Endothelial cell of umbilical vein (primary cell): ENCODE measurements around the gene ATP13A2. TPM values are rescaled to one million over a fixed set of nuclear protein-coding genes. Genes with fewer than 3 reads are reported as not detected.

Experiments used
- BruUV-seq: library from RNA; stranded (reverse); fragments of 400-500 nt; replicated peaks from 2 replicates; lab custom pipeline; 2021; lab: Mats Ljungman, UMichigan
- CTCF ChIA-PET: fragments of 300-600, 350-600 bp; sonication (Branson Sonifier 250); formaldehyde crosslinking; loops from one replicate; lab custom pipeline; 2021; ENCODE audit warnings: antibody characterized with exemption, inconsistent platforms; lab: Charles Lee
- POLR2A ChIA-PET: fragments of 300-600, 350-600 bp; sonication (Branson Sonifier 250); formaldehyde crosslinking; loops from one replicate; lab custom pipeline; 2021; ENCODE audit warnings: antibody characterized with exemption, inconsistent platforms; lab: Charles Lee
- DNase-seq: peaks from one replicate; pipeline ENCODE4 v3.0.0-alpha.2; 2011; ENCODE audit warnings: low read depth, low spot score
- FAIRE-seq: peaks from 2 replicates; lab custom pipeline; 2011; peaks lifted over from hg19 to GRCh38; lab: Jason Lieb, UNC
- H2AFZ ChIP-seq: 2 replicates; pipeline ENCODE4 v1.6.0; 2012; ENCODE audit warnings: low read depth, low read length, control low read depth, inconsistent platforms
- H3K27ac ChIP-seq: 2 replicates; pipeline ENCODE4 v1.5.1; 2011; ENCODE audit warnings: low read depth, mild to moderate bottlenecking, control low read depth, low read length, moderate library complexity; ENCODE audit not compliant: insufficient read depth
- H3K27me3 ChIP-seq, 2 experiments: 2 replicates each; pipeline versions ENCODE4 v1.6.0 to v1.6.1; 2011; ENCODE audit warnings: low read length in 2 of 2, mixed read lengths in 1 of 2; ENCODE audit not compliant: control insufficient read depth in 2 of 2, insufficient read depth in 2 of 2
- H3K36me3 ChIP-seq, 2 experiments: 2 replicates in 1 of 2; 3 replicates in 1 of 2; pipeline ENCODE4 v1.5.1; 2011; ENCODE audit warnings: low read length in 2 of 2, mild to moderate bottlenecking in 1 of 2, moderate library complexity in 1 of 2; ENCODE audit not compliant: control insufficient read depth in 2 of 2, insufficient read depth in 2 of 2; ENCODE audit errors: extremely low read depth in 1 of 2
- H3K4me1 ChIP-seq: 3 replicates; pipeline ENCODE4 v1.5.1; 2011; ENCODE audit warnings: mild to moderate bottlenecking, low read length; ENCODE audit not compliant: control insufficient read depth, insufficient read depth; ENCODE audit errors: extremely low read depth
- H3K4me2 ChIP-seq: 2 replicates; pipeline ENCODE4 v1.6.1; 2011; ENCODE audit warnings: low read length, control low read depth, mixed read lengths; ENCODE audit not compliant: insufficient read depth
- H3K4me3 ChIP-seq, 3 experiments: fragments of 200-600 bp in 1 of 3; sonication (generic), shearing (Covaris generic) in 1 of 3; replicated peaks in 1 of 3; 2 replicates each; pipeline ENCODE4 v1.5.1; 2011 to 2016; ENCODE audit warnings: control low read depth in 3 of 3, low read length in 3 of 3, mild to moderate bottlenecking in 2 of 3, inconsistent platforms in 1 of 3, low read depth in 1 of 3, moderate library complexity in 1 of 3; ENCODE audit not compliant: insufficient read depth in 1 of 3
- H3K79me2 ChIP-seq: 2 replicates; pipeline ENCODE4 v1.6.0; 2012; ENCODE audit warnings: low read length, inconsistent platforms; ENCODE audit not compliant: control insufficient read depth, insufficient read depth
- H3K9ac ChIP-seq: replicated peaks from 2 replicates; pipeline ENCODE3; 2011; ENCODE audit warnings: low read length, control low read depth; ENCODE audit not compliant: insufficient read depth; ENCODE audit errors: extremely low read depth
- H3K9me1 ChIP-seq: replicated peaks from 3 replicates; pipeline ENCODE4 v1.6.0; 2011; ENCODE audit warnings: mild to moderate bottlenecking, low read length; ENCODE audit not compliant: control insufficient read depth, insufficient read depth; ENCODE audit errors: extremely low read depth
- H3K9me3 ChIP-seq: replicated peaks from 2 replicates; pipeline ENCODE4 v1.5.1; 2012; ENCODE audit warnings: low read length, inconsistent platforms; ENCODE audit not compliant: control insufficient read depth, insufficient read depth
- H4K20me1 ChIP-seq: replicated peaks from 2 replicates; pipeline ENCODE3; 2011; ENCODE audit warnings: mild to moderate bottlenecking, low read length; ENCODE audit not compliant: control insufficient read depth, insufficient read depth; ENCODE audit errors: extremely low read depth
- EZH2 ChIP-seq: IDR thresholded peaks from 2 replicates; pipeline ENCODE4 v1.6.1; 2012; ENCODE audit warnings: borderline replicate concordance, low read depth, mild to moderate bottlenecking, moderate library complexity, low read length, inconsistent platforms; ENCODE audit not compliant: severe bottlenecking
- FOS ChIP-seq: IDR thresholded peaks from 2 replicates; pipeline ENCODE4 v1.6.1; 2011; ENCODE audit warnings: mild to moderate bottlenecking, low read length, moderate library complexity, borderline replicate concordance; ENCODE audit not compliant: insufficient read depth
- GATA2 ChIP-seq: IDR thresholded peaks from 2 replicates; pipeline ENCODE4 v1.7.0; 2011; ENCODE audit warnings: low read depth, mild to moderate bottlenecking, moderate library complexity, mixed read lengths, low read length; ENCODE audit not compliant: insufficient read length, insufficient read depth
- JUN ChIP-seq: IDR thresholded peaks from 2 replicates; pipeline ENCODE4 v1.6.1; 2011; ENCODE audit warnings: borderline replicate concordance, low read depth; ENCODE audit not compliant: insufficient read length, insufficient read depth
- MAX ChIP-seq: IDR thresholded peaks from 2 replicates; pipeline ENCODE4 v1.6.1; 2011; ENCODE audit not compliant: insufficient read depth, insufficient read length
- MYC ChIP-seq: IDR thresholded peaks from one replicate; pipeline ENCODE4 v1.6.1; 2011; ENCODE audit warnings: mild to moderate bottlenecking, low read depth, low read length
- POLR2A ChIP-seq: IDR thresholded peaks from 2 replicates; pipeline ENCODE4 v1.6.1; 2012; ENCODE audit warnings: low read depth, mild to moderate bottlenecking, control low read depth, low read length
- POLR2AphosphoS5 ChIP-seq: IDR thresholded peaks from 2 replicates; pipeline ENCODE4 v1.6.1; 2012; ENCODE audit warnings: low read depth, mild to moderate bottlenecking, control low read depth, low read length, moderate library complexity; ENCODE audit not compliant: insufficient read depth
- dilution Hi-C: fragments of 300-500 bp; cut with MboI; formaldehyde crosslinking; loops from one replicate; pipeline ENCODE4 v1.15.0; 2019; ENCODE audit warnings: low sequenced_read_pairs; ENCODE audit not compliant: extremely low pct_ligation_motif_present
- intact Hi-C: fragments of 100-400 bp; cut with micrococcal nuclease; formaldehyde crosslinking; loops from one replicate; pipeline ENCODE4 v1.10.0; 2022
- polyA plus RNA-seq, 4 experiments: library from polyadenylated mRNA; depleted of rRNA in 3 of 4; stranded (reverse) in 3 of 4; unstranded in 1 of 4; fragments of >200 nt; gene quantifications; 2 replicates each; pipeline versions ENCODE4 v1.2.1 to v1.2.3, GENCODE V29; 2011 to 2012; ENCODE audit warnings: missing spikeins in 1 of 4
- total RNA-seq: library from RNA; stranded (reverse); gene quantifications from 2 replicates; pipeline ENCODE4 v1.2.3, GENCODE V29; 2021
- TF ChIP-seq, protein P1 (sequence below), 2 donors: IDR thresholded peaks; 1 replicate in 1 of 2; 2 replicates in 1 of 2; pipeline ENCODE4 v1.5.1; 2011; ENCODE audit warnings: low read length in 2 of 2, mild to moderate bottlenecking in 2 of 2, moderate library complexity in 2 of 2, control low read depth in 1 of 2, inconsistent platforms in 1 of 2, low read depth in 1 of 2; ENCODE audit not compliant: insufficient read depth in 1 of 2; ENCODE audit errors: extremely low read depth in 1 of 2

ATP13A2 gene
- total and polyA plus RNA-seq, 2 donors (not counting 3 experiments of a cell fraction or from before 2014, with no cell fraction given), result 44.9 to 60.6 TPM

DNA sequence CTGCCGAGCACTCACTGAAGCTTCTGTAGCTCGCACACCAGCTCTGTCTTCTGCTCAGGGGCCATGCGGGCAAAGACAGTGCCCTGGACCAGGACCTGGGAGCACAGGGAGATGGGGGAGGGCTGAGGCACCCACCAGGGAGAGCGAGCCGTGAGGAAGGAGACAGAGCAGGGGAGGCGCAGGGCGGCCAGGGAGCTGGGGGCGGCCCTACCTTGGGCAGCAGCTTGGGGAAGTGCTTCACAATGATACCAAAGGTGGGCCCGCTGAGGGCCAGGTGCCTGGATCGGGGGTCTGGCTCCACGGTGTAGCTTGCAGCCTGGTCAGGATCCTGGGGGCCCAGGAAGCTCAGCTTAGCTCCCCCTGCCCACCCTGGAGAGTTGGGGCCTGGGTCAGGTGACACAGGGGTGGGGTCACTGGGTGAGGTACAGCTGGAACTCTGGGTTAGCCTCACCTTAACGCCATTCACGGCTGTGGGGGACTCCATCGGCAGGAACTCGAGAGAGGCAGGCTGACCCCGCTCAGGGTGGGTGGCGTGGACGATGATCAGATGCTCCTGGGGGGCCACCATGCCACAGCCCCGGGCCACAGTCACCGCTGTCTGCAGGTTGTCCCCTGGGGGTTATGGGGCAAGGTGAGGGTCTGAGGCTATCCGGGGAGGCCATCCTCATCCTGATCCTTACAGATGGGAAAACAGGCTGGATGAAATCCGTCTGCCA, 21.9 kb downstream of the ATP13A2 start:
- Histone ChIP-seq H3K9ac (no peak overlapping the region), H3K4me3 (no peak overlapping the region), H2AFZ (no peak overlapping the region), H3K4me1 (peaks cover 4% of the 10 kb centered on the region), H3K27ac (no peak overlapping the region), H3K79me2 (no peaks in the 10 kb centered on the region), H3K9me1 (no peaks in the 10 kb centered on the region), H3K4me2 (no peak overlapping the region), H3K9me3 (no peaks in the 10 kb centered on the region), H4K20me1 (no peaks in the 10 kb centered on the region), H3K27me3 (no peaks in the 10 kb centered on the region), H3K36me3 (peaks cover 0 to 20% of the 10 kb centered on the region in 2 experiments)
- DNase-seq, result no peak
- POLR2A ChIA-PET, result no interaction called here
- CTCF ChIA-PET, result interaction anchor here (0.6 to 4.0 kb wide), 3 partner anchors 11 to 234 kb away, joined by 3 to 20 read pairs (median 3); no protein-coding TSS in a partner anchor
- TF ChIP-seq POLR2AphosphoS5, result no peak
- no peak for TF ChIP-seq MYC
- TF ChIP-seq JUN, result no peak
- TF ChIP-seq MAX, result no peak
- no peak for TF ChIP-seq GATA2
- no peak for TF ChIP-seq POLR2A
- TF ChIP-seq, protein P1, sequence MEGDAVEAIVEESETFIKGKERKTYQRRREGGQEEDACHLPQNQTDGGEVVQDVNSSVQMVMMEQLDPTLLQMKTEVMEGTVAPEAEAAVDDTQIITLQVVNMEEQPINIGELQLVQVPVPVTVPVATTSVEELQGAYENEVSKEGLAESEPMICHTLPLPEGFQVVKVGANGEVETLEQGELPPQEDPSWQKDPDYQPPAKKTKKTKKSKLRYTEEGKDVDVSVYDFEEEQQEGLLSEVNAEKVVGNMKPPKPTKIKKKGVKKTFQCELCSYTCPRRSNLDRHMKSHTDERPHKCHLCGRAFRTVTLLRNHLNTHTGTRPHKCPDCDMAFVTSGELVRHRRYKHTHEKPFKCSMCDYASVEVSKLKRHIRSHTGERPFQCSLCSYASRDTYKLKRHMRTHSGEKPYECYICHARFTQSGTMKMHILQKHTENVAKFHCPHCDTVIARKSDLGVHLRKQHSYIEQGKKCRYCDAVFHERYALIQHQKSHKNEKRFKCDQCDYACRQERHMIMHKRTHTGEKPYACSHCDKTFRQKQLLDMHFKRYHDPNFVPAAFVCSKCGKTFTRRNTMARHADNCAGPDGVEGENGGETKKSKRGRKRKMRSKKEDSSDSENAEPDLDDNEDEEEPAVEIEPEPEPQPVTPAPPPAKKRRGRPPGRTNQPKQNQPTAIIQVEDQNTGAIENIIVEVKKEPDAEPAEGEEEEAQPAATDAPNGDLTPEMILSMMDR (IDR thresholded peaks at IDR 0.05; ENCODE audit: extremely low read depth in 1 of 2, insufficient read depth in 1 of 2, low read depth in 1 of 2, low read length in 2 of 2), result no peak
- no peak for TF ChIP-seq EZH2
- no peak for TF ChIP-seq FOS
- intact Hi-C loops, result no loop called here
- no peak for FAIRE-seq
- dilution Hi-C loops, result no loop called here
- BruUV-seq, result no TSS peak
